ENCODE results near the gene AKT1. TPM values are rescaled to one million over a fixed set of nuclear protein-coding genes. Genes with fewer than 3 reads are reported as not detected.

Gene AKT1
- total RNA-seq, 1 donor from 2014 or later, result 151 TPM

- peak overlapping the region; percentile 25 for H3K27ac ChIP-seq (ENCODE audit: low read depth, low read length)
- no peaks in the 10 kb centered on the region for H3K27me3 ChIP-seq (ENCODE audit: control insufficient read depth in 3 of 3, insufficient read depth in 3 of 3, low read length in 3 of 3)
- peaks cover 7 to 27% (median 18%) of the 10 kb centered on the region in 3 donors for H3K4me1 ChIP-seq (ENCODE audit: control insufficient read depth in 3 of 3, insufficient read depth in 3 of 3, low read length in 3 of 3)
These were observed 8.5 kb downstream of the AKT1 start for GRCh38 chr14:104786726-104787675.

GRCh38 chr14:104786091-104786586 lies 9.4 kb downstream of the AKT1 start:
- Histone ChIP-seq H3K27ac (ENCODE audit: low read depth, low read length) (no peak overlapping the region), H3K36me3 (ENCODE audit: control insufficient read depth in 3 of 3, insufficient read depth in 3 of 3, low read length in 3 of 3) (peaks cover 8 to 18% (median 14%) of the 10 kb centered on the region in 3 donors), H3K4me3 (ENCODE audit: low read length in 3 of 3) (no peak overlapping the region), H3K27me3 (ENCODE audit: control insufficient read depth in 3 of 3, insufficient read depth in 3 of 3, low read length in 3 of 3) (no peaks in the 10 kb centered on the region), H3K9ac (ENCODE audit: low read depth in 1 of 3, low read length in 3 of 3) (no peak overlapping the region), H3K4me1 (ENCODE audit: control insufficient read depth in 3 of 3, insufficient read depth in 3 of 3, low read length in 3 of 3) (peaks cover 2 to 19% (median 11%) of the 10 kb centered on the region in 3 donors), H3K9me3 (ENCODE audit: control insufficient read depth in 3 of 3, low read length in 3 of 3) (no peaks in the 10 kb centered on the region)

More at GRCh38 chr14:104786726-104787675, 8.5 kb downstream of the AKT1 start:
- peaks cover 14 to 23% (median 16%) of the 10 kb centered on the region in 3 donors for H3K36me3 ChIP-seq (ENCODE audit: control insufficient read depth in 3 of 3, insufficient read depth in 3 of 3, low read length in 3 of 3)
- H3K9me3 ChIP-seq (ENCODE audit: control insufficient read depth in 3 of 3, low read length in 3 of 3), result no peaks in the 10 kb centered on the region
- no peak overlapping the region for H3K4me3 ChIP-seq (ENCODE audit: low read length in 3 of 3)
- peak overlapping the region in 1 of 3 donors; percentile 23 for H3K9ac ChIP-seq (ENCODE audit: low read depth in 1 of 3, low read length in 3 of 3)

- H3K4me3 ChIP-seq (ENCODE audit: low read length in 3 of 3), result no peak overlapping the region
- H3K4me1 ChIP-seq (ENCODE audit: control insufficient read depth in 3 of 3, insufficient read depth in 3 of 3, low read length in 3 of 3), result peaks cover 2 to 19% (median 11%) of the 10 kb centered on the region in 3 donors
- H3K9me3 ChIP-seq (ENCODE audit: control insufficient read depth in 3 of 3, low read length in 3 of 3), result no peaks in the 10 kb centered on the region
- peaks cover 7 to 14% (median 12%) of the 10 kb centered on the region in 3 donors for H3K36me3 ChIP-seq (ENCODE audit: control insufficient read depth in 3 of 3, insufficient read depth in 3 of 3, low read length in 3 of 3)
- no peaks in the 10 kb centered on the region for H3K27me3 ChIP-seq (ENCODE audit: control insufficient read depth in 3 of 3, insufficient read depth in 3 of 3, low read length in 3 of 3)
- H3K27ac ChIP-seq (ENCODE audit: low read depth, low read length), result no peak overlapping the region
- no peak overlapping the region for H3K9ac ChIP-seq (ENCODE audit: low read depth in 1 of 3, low read length in 3 of 3)
These were observed 9.9 kb downstream of the AKT1 start for GRCh38 chr14:104785708-104786080.

- Histone ChIP-seq H3K9me3 (ENCODE audit: control insufficient read depth in 3 of 3, low read length in 3 of 3) (no peaks in the 10 kb centered on the region), H3K4me1 (ENCODE audit: control insufficient read depth in 3 of 3, insufficient read depth in 3 of 3, low read length in 3 of 3) (peaks cover 2 to 19% (median 11%) of the 10 kb centered on the region in 3 donors), H3K9ac (ENCODE audit: low read depth in 1 of 3, low read length in 3 of 3) (peak overlapping the region in 1 of 3 donors; percentile 3), H3K27ac (ENCODE audit: low read depth, low read length) (no peak overlapping the region), H3K4me3 (ENCODE audit: low read length in 3 of 3) (no peak overlapping the region), H3K27me3 (ENCODE audit: control insufficient read depth in 3 of 3, insufficient read depth in 3 of 3, low read length in 3 of 3) (no peaks in the 10 kb centered on the region), H3K36me3 (ENCODE audit: control insufficient read depth in 3 of 3, insufficient read depth in 3 of 3, low read length in 3 of 3) (peaks cover 2 to 11% (median 9%) of the 10 kb centered on the region in 3 donors)
These were observed 10.5 kb downstream of the AKT1 start for GRCh38 chr14:104784846-104785707.

GRCh38 chr14:104784218-104784568 lies 11.4 kb downstream of the AKT1 start:
- Histone ChIP-seq H3K4me3 (ENCODE audit: low read length in 3 of 3) (no peak overlapping the region), H3K9me3 (ENCODE audit: control insufficient read depth in 3 of 3, low read length in 3 of 3) (no peaks in the 10 kb centered on the region), H3K27ac (ENCODE audit: low read depth, low read length) (no peak overlapping the region), H3K27me3 (ENCODE audit: control insufficient read depth in 3 of 3, insufficient read depth in 3 of 3, low read length in 3 of 3) (no peaks in the 10 kb centered on the region), H3K36me3 (ENCODE audit: control insufficient read depth in 3 of 3, insufficient read depth in 3 of 3, low read length in 3 of 3) (peaks cover 0 to 8% (median 6%) of the 10 kb centered on the region in 3 donors), H3K9ac (ENCODE audit: low read depth in 1 of 3, low read length in 3 of 3) (no peak overlapping the region), H3K4me1 (ENCODE audit: control insufficient read depth in 3 of 3, insufficient read depth in 3 of 3, low read length in 3 of 3) (peaks cover 2 to 19% (median 11%) of the 10 kb centered on the region in 3 donors)

GRCh38 chr14:104783484-104784217 lies 11.9 kb downstream of the AKT1 start:
- Histone ChIP-seq H3K9me3 (ENCODE audit: control insufficient read depth in 3 of 3, low read length in 3 of 3) (no peaks in the 10 kb centered on the region), H3K4me1 (ENCODE audit: control insufficient read depth in 3 of 3, insufficient read depth in 3 of 3, low read length in 3 of 3) (peaks cover 2 to 19% (median 11%) of the 10 kb centered on the region in 3 donors), H3K27me3 (ENCODE audit: control insufficient read depth in 3 of 3, insufficient read depth in 3 of 3, low read length in 3 of 3) (no peaks in the 10 kb centered on the region), H3K36me3 (ENCODE audit: control insufficient read depth in 3 of 3, insufficient read depth in 3 of 3, low read length in 3 of 3) (peaks cover 0 to 8% (median 6%) of the 10 kb centered on the region in 3 donors), H3K9ac (ENCODE audit: low read depth in 1 of 3, low read length in 3 of 3) (no peak overlapping the region), H3K27ac (ENCODE audit: low read depth, low read length) (no peak overlapping the region), H3K4me3 (ENCODE audit: low read length in 3 of 3) (no peak overlapping the region)

- Histone ChIP-seq H3K27me3 (ENCODE audit: control insufficient read depth in 3 of 3, insufficient read depth in 3 of 3, low read length in 3 of 3) (no peaks in the 10 kb centered on the region), H3K36me3 (ENCODE audit: control insufficient read depth in 3 of 3, insufficient read depth in 3 of 3, low read length in 3 of 3) (peaks cover 0 to 4% (median 2%) of the 10 kb centered on the region in 3 donors), H3K27ac (ENCODE audit: low read depth, low read length) (no peak overlapping the region), H3K4me1 (ENCODE audit: control insufficient read depth in 3 of 3, insufficient read depth in 3 of 3, low read length in 3 of 3) (peaks cover 2 to 15% (median 10%) of the 10 kb centered on the region in 3 donors), H3K9me3 (ENCODE audit: control insufficient read depth in 3 of 3, low read length in 3 of 3) (no peaks in the 10 kb centered on the region), H3K4me3 (ENCODE audit: low read length in 3 of 3) (no peak overlapping the region), H3K9ac (ENCODE audit: low read depth in 1 of 3, low read length in 3 of 3) (no peak overlapping the region)
These were observed 12.8 kb downstream of the AKT1 start for GRCh38 chr14:104782808-104783139.

- Histone ChIP-seq H3K4me3 (ENCODE audit: low read length in 3 of 3) (no peak overlapping the region), H3K4me1 (ENCODE audit: control insufficient read depth in 3 of 3, insufficient read depth in 3 of 3, low read length in 3 of 3) (peaks cover 2 to 11% (median 5%) of the 10 kb centered on the region in 3 donors), H3K9ac (ENCODE audit: low read depth in 1 of 3, low read length in 3 of 3) (no peak overlapping the region), H3K27me3 (ENCODE audit: control insufficient read depth in 3 of 3, insufficient read depth in 3 of 3, low read length in 3 of 3) (no peaks in the 10 kb centered on the region), H3K9me3 (ENCODE audit: control insufficient read depth in 3 of 3, low read length in 3 of 3) (no peaks in the 10 kb centered on the region), H3K27ac (ENCODE audit: low read depth, low read length) (no peak overlapping the region), H3K36me3 (ENCODE audit: control insufficient read depth in 3 of 3, insufficient read depth in 3 of 3, low read length in 3 of 3) (peaks cover 0 to 2% (median 2%) of the 10 kb centered on the region in 3 donors)
These were observed 13.3 kb downstream of the AKT1 start for GRCh38 chr14:104782086-104782807.
